NCI-H82 treated with DMSO at 0.1 percent for 48 hours (cell line): ENCODE results near the gene GID4.

Experiments
- DNase-seq: peaks from one replicate; lab custom pipeline; 2025; ENCODE audit not compliant: unreplicated experiment; lab: John Stamatoyannopoulos, UW

GID4 gene

GRCh38 chr17:18099516-18099915 lies 60.3 kb downstream of the GID4 start:
- DNase-seq = no peak

- DNase-seq = no peak
Measured at GRCh38 chr17:18100616-18101015, 61.4 kb downstream of the GID4 start.

- DNase-seq = no peak
Measured at GRCh38 chr17:18101828-18102227, 62.6 kb downstream of the GID4 start.

- no peak for DNase-seq
Measured at GRCh38 chr17:18102640-18103039, 63.4 kb downstream of the GID4 start.

DNA sequence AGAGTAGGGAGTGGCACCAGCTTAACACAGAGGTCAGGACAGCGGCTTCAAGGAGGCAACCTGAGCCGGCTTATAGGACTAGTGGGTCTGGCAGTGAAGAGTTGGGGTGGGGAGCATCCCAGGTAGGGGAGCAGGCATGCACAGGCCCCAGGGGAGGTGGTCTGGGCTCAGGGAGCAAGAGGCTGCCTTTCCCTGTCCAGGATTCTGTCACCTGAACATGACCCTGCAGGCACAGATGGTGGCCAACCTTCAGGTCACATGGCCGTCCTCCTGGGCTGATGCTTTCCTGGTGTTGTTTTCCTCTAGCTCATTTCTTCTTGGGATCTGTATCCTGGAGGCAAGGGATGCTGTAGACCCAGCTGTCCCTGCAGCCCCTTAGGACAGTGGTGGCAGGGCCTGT lies 65.8 kb downstream of the GID4 start:
- no peak for DNase-seq

DNA sequence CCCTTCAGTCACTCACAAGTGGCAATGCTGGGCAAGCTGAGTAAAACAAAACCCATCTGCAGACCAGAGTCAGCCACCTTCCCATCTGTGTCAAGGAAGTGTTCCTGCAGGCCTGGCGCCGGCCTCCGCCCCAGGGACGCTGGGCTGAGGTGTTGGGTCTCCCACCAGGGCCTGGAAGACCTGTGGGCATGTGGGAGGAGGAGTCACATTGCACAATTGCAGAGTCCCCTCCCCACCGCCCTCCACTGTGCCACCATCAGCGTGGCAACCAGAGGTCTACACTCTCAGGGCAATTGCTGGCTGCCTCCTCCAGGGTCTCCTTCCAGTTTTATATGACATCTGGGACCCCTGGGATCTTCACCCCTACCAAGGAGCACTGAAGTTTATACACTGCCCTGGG lies 66.4 kb downstream of the GID4 start:
- DNase-seq = no peak

DNA sequence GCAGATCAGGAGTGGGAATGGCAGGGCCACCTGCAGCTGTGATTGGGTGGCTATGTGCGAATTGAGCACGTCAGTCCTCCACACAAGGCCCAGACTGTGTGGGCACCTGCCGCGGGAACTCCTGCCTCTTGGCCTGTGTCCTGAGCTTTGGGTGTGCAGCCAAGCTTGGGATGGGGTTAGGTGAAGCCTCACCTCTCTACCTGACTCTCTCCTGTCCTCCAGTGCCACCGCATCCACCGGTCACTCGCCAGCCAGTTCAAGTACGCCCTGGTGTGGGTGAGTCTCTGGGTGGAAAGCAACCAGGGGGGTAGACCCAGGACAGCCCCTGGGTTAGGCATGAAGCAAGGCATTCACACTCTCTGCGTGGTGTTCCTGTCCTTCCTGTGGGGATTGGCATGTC lies 67.0 kb downstream of the GID4 start:
- DNase-seq = no peak

GRCh38 chr17:18107061-18107790 lies 68.0 kb downstream of the GID4 start:
- no peak for DNase-seq

- no peak for DNase-seq
Measured at GRCh38 chr17:18107971-18108370, 68.8 kb downstream of the GID4 start.

- DNase-seq = no peak
Measured at GRCh38 chr17:18108401-18109312, 69.4 kb downstream of the GID4 start, which contains the start of gene MYO15A. MYO15A (plus strand) TSS chr17:18108756; CDS start chr17:18118801, 10,045 bp downstream.

GRCh38 chr17:18109935-18110485 lies 70.8 kb downstream of the GID4 start:
- no peak for DNase-seq

- DNase-seq = no peak
Measured at GRCh38 chr17:18110636-18111145, 71.5 kb downstream of the GID4 start.

DNA sequence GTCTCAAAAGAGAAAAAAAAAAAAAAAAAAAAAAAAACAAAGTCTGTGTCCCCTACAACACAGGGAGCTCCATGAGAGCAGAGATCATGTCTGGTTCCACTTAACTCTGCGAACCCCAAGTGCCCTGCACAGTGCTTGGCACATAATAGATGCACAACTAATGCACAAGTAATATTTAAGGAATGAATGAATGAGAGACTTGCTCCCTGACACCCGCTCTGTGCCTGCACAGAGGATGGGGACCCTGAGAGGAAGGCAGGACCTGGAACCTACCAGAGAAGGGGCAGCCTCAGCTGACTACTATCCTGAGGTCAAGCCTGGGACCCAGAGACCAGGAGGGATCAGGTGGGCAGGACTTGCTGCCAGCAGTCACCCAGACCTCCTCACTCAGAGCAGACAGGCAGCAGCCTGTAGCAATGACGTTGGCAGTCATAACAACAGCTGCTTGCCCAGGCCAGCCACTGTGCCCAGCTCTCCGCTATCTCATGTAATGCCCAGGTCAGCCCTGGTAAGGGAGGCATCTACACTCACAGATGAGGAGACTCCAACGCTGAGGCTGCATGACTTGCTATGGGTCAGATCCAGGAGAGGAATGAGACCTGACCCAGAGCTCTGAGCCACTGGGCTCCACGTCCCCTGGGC lies 72.2 kb downstream of the GID4 start:
- no peak for DNase-seq

GRCh38 chr17:18115517-18115916 lies 76.3 kb downstream of the GID4 start:
- no peak for DNase-seq

DNA sequence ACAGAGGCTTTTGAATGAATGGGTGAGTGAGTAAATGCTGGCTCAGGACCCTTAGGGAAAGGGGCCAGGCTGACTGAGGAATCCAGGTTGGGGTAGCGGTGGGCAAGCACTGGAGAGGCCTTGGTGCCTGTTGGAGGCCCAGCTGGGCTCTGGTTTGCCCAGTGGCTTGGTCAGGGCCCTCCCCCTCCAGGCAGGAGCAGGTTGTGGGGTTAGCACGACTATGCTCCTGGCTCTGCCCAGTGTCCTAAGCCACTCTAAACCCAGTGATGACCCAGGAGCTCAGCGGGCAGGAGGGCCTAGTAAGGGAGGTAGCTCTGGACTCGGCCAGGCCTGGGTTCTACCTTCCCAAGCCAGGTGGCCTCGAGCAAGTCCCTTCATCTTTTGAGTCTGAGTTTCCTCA lies 76.9 kb downstream of the GID4 start:
- DNase-seq = no peak

- no peak for DNase-seq
Measured at GRCh38 chr17:18117533-18117932, 78.3 kb downstream of the GID4 start.
